Measurements from ENCODE around the gene TIGD7.

Gene TIGD7, protein sequence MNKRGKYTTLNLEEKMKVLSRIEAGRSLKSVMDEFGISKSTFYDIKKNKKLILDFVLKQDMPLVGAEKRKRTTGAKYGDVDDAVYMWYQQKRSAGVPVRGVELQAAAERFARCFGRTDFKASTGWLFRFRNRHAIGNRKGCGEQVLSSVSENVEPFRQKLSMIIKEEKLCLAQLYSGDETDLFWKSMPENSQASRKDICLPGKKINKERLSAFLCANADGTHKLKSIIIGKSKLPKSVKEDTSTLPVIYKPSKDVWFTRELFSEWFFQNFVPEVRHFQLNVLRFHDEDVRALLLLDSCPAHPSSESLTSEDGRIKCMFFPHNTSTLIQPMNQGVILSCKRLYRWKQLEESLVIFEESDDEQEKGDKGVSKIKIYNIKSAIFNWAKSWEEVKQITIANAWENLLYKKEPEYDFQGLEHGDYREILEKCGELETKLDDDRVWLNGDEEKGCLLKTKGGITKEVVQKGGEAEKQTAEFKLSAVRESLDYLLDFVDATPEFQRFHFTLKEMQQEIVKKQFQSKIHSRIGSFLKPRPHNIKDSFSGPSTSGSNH

DNA sequence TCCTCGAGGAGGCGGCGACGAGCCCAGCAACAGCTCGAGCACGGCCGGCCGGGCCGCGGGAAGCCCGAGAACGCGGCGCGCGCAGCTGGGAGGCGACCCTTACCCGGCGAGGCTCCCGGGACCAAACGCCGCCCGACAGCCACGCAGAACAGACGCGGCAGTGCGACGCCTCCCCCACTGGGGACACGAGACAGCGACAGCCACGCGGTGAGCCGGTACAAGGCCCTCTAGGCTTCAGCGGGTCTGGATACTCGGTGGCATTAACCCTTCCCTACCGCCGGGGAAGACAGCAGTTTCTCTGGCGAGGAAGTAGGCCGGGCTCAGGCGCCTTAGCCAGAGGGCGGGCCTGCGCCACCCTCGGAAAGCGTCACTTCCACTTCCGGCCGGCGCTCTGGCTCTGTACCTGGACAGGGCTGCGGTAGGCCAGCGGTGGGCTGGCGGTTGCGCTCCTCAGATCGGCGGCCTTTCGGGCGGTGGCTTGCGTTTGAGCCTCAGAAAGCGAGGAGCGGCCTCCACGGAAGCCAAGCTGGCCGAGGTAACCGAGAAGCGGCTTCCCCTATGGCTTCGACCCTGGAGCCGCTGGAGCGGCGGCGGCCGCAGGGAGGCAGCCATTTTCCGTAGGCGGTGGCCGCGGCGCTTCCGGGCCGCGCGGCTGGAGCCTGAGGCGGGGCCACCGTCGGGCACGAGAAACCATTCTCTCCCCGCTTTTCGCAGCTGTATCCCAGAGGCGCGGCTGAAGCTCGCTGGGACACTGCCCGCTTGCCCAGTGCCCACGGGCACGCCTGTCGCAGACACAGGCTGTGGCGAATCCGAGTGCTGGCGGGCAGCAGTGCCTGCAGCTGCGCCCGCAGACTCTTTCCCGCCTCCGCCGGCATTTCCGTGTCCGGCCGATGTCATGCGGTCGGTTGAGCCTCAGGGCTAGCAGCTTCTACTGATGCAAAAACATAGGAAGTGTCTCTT is at the start of gene TIGD7, which contains the start of gene ZNF75A:
Gene TIGD7 (minus strand): TSS at position 322 of the 960 bp plus-strand sequence. CDS start 4,816 bp downstream, outside the sequence.
Gene ZNF75A (plus strand): TSS at position 389 of the 960 bp plus-strand sequence. CDS start 2,932 bp downstream, outside the sequence.
- DNase-seq (ENCODE audit: low read depth in 2 of 2): peak; percentile 70 to 77

GRCh38 chr16:3349175-3349574 is 43.9 kb upstream of the TIGD7 start:
- DNase-seq (ENCODE audit: low read depth in 2 of 2): no peak

DNA sequence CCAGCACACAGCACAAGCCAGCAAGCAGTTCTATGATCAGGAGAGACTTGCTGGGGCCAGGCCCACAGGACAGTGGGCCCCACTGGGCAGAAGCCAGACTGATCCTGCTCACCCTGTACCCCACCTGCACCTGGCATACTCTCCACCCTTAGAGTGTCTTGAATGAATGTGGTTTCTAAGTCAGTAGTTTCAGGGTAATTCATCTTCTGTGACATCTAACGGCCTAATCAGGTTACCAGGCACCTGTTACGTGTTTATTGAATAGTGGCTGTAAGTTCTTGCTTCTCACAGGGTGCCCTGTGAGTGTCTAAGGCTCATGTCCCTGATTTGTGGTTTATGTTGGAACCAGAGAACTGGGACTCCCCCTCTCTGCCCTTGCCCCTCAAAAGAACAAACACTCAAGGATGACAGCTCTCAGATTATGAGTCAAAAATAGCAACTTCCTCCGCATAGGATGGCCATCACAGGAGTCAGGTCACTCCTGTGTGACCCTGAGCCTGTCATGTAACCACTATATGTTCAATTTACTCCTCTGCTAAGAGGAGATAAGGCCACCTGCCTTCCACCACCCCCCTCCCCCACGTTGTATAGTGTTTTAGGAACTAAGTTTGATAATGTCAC is 43.4 kb upstream of the TIGD7 start:
- DNase-seq (ENCODE audit: low read depth in 2 of 2): no peak

DNA sequence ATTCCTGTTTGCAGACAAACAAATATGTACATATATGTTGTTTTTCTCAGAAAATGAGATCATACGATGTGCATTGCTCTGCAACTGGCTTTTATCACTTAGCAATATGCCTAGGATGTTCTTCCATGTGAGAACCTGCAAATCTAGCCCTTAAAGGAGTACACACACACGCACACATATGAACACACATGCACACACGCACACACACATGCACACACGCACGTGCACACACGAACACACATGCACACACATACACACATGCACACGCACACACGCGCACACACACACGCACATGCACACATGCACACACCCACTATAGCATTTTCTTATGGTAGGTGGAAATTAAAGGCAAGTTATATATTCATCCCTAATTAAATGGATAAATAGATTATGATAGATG is 42.4 kb upstream of the TIGD7 start:
- DNase-seq (ENCODE audit: low read depth in 2 of 2): no peak

GRCh38 chr16:3346041-3346440 is 40.8 kb upstream of the TIGD7 start:
- DNase-seq (ENCODE audit: low read depth in 2 of 2): no peak

DNA sequence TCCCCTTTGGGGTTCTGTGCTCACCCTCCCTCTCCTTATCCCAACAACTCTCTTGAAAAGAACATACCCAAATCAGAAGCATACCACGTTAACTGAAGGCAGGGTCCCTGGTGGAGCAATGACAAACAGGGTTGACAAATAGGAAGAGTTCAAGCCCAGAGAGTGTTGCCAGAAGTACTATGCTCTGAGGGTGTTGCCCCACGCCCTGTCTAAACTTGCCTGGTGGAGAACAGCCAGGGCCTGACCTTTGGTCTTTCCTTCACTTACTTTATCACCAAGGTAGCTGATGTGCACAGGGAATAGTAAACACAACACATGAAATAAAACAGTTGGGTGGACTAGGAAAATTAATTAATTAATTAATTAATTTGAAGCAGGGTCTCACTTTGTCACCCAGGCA is 23.4 kb upstream of the TIGD7 start:
- no peak for DNase-seq (ENCODE audit: low read depth in 2 of 2)

DNA sequence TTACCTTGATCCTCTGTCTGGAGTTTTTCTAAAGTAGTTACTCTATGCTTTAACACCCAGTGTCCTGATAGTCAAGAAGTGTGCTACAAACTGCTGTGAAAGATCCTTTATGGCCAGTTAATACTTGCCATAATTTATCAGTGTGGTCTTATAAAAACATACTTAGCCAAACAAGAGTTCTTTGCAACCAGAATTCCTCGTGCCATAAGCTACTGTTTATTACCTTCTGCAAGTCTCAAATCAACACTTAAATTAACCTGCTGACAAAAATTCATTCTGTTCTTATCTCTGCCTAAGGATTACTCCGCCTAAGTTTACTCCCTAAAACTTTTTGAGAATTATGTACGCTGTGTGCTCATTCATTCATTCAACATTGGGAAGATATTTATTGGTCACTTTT is 22.9 kb upstream of the TIGD7 start:
- DNase-seq (ENCODE audit: low read depth in 2 of 2): no peak

DNA sequence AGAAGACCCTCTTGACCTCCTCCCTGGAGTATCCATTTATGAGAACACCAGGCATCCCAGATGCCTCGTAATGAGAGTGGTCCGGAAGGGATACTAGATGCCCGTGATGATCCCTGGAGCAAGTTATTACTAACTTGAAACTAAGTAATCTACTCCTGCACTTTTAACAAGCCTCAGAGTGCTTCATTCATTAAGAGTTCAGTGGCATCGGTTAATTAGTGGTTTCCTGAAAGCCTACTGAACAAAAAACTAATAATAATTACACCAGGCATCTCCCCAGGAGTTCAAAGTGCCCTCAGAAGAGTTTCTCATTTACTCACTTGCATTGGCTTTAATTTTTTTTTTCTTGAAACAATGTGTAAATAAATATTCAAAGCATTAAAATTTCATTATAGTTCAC is 22.3 kb upstream of the TIGD7 start:
- no peak for DNase-seq (ENCODE audit: low read depth in 2 of 2)

- DNase-seq (ENCODE audit: low read depth in 2 of 2): no peak
These were observed 16.6 kb upstream of the TIGD7 start for GRCh38 chr16:3321816-3322215.

DNA sequence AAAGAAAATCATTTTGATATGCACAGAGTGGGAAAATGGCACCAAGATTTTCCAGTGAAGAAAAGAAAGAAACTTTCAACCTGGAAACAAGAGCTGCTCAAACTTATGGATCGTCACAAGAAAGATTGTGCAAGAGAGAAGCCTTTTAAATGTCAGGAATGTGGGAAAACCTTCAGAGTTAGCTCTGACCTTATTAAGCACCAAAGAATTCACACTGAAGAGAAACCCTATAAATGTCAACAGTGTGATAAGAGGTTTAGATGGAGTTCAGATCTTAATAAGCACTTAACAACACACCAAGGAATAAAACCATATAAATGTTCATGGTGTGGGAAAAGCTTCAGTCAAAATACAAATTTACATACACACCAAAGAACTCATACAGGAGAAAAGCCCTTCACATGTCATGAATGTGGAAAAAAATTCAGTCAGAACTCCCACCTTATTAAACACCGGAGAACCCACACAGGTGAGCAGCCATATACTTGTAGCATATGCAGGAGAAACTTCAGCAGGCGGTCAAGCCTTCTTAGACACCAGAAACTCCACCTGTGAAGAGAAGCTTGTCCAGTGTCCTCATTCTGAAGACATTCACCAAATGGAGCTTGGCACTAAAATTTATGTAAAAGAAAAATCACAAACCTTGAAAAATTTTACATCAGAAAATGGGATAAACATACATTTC is 12.2 kb upstream of the TIGD7 start:
- DNase-seq (ENCODE audit: low read depth in 2 of 2): no peak

DNA sequence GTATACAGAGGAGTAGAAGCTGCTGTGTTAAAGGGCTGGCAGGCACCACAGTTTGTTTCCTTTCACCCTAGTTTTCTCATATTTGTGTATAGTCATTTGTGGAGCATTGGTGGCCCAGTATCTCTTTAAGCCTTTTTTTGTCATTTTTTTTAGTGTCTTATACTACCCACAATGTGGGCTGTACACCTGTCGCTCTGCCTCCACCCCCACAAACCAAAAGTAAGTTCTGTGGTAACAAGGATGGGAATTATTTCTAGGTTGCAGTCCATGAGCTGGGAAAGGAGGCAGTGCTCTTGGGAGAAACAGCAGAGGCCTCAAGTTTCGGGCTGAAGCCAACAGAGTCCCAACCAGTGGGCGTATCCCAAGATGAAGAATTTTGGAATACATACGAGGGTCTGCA is 6.3 kb upstream of the TIGD7 start:
- no peak for DNase-seq (ENCODE audit: low read depth in 2 of 2)

DNA sequence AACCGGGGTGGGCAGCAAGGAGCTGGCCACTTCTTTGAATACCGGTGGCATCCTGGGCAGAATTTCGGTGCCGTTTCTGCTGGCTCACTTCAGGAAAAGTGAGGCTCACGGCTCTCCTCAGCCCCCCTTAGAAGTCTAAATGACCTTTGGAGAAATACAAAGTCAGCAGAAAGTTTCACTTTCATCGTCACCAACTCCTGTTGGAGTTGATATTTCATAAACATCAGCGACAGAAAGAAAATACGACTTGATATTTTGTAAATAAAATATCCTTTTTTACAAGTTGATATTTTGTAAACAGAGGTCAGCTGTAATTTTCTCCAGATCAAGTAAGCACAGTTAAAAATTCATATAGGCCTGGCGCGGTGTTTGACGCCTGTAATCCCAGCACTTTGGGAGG is 848 bp upstream of the TIGD7 start:
- DNase-seq (ENCODE audit: low read depth in 2 of 2): no peak

DNA sequence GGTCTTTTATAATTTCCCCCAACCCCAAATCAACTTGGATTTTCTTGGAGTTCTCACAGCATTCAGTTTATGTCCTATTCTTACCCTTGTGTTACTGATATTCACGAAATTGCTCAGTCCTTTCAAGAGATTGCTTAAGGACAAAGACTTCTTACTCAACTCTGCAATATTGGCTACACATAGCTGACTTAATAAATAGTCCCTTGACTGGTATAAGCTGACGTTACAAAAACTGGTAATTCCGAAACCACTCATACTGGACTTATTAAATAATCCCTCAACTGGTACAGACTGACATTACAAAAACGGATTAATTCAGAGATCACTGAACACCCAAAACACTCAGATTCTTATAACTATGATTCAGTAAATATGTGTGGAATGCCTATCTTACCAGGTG is 860 bp downstream of the TIGD7 start:
- DNase-seq (ENCODE audit: low read depth in 2 of 2): no peak

- DNase-seq (ENCODE audit: low read depth in 2 of 2): no peak
These were observed 9.4 kb downstream of the TIGD7 start for GRCh38 chr16:3295783-3296182.

- DNase-seq (ENCODE audit: low read depth in 2 of 2): no peak
These were observed 10.0 kb downstream of the TIGD7 start for GRCh38 chr16:3295209-3295608.

DNA sequence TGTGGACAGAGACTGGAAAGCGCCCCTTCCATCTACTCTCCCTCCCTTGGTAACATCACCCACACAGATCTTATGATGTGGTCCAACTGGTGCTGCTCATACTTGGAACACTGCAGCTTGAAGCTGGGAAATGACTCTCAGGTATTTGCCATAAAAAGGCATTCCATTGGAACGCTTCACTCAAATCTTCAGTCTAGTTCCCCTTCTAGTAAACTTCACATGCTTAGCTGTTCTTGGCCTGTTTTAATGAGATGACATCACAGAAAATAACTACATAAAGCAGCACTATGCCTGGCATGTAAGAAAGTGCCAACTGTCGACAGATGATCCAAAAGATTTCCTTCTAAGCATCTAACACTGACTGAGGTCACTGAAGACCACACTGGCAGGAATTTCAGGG is 12.6 kb downstream of the TIGD7 start:
- no peak for DNase-seq (ENCODE audit: low read depth in 2 of 2)

DNA sequence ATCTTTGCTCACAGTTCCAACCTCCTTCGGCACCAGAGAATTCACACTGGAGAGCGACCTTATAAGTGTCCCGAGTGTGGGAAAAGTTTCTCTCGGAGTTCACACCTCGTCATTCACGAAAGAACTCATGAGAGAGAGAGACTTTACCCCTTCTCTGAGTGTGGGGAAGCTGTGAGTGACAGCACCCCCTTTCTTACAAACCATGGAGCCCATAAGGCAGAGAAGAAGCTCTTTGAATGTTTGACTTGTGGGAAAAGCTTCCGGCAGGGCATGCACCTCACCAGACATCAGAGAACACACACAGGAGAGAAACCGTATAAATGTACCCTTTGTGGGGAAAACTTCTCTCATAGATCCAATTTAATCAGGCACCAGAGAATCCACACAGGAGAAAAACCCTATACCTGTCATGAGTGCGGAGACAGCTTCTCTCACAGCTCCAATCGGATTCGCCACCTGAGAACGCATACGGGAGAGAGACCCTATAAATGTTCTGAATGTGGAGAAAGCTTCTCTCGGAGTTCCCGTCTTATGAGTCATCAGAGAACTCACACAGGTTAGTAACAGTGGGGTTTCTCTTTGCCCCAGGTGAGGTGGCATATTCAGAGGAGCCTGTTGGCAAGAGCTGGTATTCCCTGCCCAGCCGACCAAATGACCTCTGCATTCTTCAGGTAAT is 15.1 kb downstream of the TIGD7 start:
- DNase-seq (ENCODE audit: low read depth in 2 of 2): no peak

DNA sequence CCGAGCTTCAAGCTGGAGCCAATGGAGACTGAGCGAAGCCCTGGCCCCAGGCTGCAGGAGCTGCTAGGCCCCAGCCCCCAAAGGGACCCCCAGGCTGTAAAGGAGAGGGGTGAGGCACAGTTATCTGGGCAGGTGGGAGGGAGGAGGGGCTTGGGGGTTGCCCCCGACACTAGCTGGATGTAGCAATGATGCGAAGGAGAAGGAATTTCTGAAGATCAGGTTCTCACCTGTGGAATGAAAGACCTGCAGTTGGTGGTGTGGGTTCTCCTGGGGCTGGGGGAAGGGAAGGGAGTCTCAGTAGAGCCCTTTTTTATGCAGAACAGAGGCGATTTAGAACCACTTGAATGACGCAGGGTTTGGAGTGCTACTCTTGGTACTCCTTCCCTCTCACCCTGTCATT is 20.1 kb downstream of the TIGD7 start:
- DNase-seq (ENCODE audit: low read depth in 2 of 2): no peak

GRCh38 chr16:3283543-3284447 is 21.4 kb downstream of the TIGD7 start:
- DNase-seq (ENCODE audit: low read depth in 2 of 2): no peak
